SU-DHL-6 (cell line): ENCODE measurements around the gene NME3.

Experiments used
- EZH2phosphoT487 ChIP-seq: fragments of 200-600 bp; sonication (generic), shearing (Covaris generic); conservative IDR thresholded peaks from 2 replicates; pipeline ENCODE4 v1.6.1; 2018; ENCODE audit warnings: mild to moderate bottlenecking, antibody characterized with exemption, low read length, moderate library complexity, mixed read lengths
- TF ChIP-seq, protein P1 (sequence below): fragments of 200-600 bp; sonication (generic); IDR thresholded peaks from one replicate; pipeline ENCODE4 v1.5.1; 2017; ENCODE audit warnings: antibody characterized with exemption, mild to moderate bottlenecking, low read length, moderate library complexity; ENCODE audit not compliant: insufficient read depth, poor library complexity, severe bottlenecking

- TF ChIP-seq, protein P1, sequence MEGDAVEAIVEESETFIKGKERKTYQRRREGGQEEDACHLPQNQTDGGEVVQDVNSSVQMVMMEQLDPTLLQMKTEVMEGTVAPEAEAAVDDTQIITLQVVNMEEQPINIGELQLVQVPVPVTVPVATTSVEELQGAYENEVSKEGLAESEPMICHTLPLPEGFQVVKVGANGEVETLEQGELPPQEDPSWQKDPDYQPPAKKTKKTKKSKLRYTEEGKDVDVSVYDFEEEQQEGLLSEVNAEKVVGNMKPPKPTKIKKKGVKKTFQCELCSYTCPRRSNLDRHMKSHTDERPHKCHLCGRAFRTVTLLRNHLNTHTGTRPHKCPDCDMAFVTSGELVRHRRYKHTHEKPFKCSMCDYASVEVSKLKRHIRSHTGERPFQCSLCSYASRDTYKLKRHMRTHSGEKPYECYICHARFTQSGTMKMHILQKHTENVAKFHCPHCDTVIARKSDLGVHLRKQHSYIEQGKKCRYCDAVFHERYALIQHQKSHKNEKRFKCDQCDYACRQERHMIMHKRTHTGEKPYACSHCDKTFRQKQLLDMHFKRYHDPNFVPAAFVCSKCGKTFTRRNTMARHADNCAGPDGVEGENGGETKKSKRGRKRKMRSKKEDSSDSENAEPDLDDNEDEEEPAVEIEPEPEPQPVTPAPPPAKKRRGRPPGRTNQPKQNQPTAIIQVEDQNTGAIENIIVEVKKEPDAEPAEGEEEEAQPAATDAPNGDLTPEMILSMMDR: no peak
- TF ChIP-seq EZH2phosphoT487: no peak
These were observed 7.5 kb downstream of the NME3 start for GRCh38 chr16:1763521-1764511.
